NCI-H510A treated with DMSO at 0.1 percent for 48 hours (cell line): ENCODE data around the gene KIDINS220.
"Not testable (repeated sequence)": the region's sequence is repeated elsewhere in the genome, so short reads cannot be mapped to it uniquely, and the experiment has no call there.

Source experiments
- DNase-seq: peaks from one replicate; lab custom pipeline; 2025; lab: John Stamatoyannopoulos, UW

The KIDINS220 gene

DNA sequence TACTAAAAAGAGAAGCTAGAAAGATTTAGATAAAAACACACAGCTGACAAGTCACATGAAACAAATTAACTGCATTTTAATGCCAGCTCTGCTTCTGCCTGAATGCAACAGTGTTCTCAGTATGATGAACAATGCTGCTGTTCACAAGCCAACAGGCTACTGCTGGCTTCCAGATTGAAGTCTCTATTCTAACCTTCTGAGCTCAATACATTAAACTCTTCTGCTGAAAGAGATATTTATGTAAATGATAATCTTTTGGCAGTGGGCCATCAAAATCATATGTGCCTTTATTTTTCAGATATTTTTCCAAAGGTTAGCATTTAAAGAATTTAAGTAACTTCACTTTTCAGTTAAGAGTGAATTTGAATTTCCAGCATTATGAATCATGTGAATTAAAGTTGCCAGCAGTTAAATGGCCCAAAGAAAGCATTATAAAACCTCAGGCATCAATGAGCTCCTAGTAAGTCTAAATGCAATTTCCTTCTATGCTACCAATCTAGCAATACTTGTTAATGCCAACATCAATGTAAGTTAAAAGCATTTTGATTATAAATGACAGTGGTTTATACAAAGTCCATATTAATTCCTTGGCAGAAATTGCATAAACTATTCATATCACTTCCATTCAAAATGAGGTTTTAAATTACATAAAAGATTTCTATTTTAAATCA is 83.2 kb downstream of the KIDINS220 start:
- DNase-seq: no peak

DNA sequence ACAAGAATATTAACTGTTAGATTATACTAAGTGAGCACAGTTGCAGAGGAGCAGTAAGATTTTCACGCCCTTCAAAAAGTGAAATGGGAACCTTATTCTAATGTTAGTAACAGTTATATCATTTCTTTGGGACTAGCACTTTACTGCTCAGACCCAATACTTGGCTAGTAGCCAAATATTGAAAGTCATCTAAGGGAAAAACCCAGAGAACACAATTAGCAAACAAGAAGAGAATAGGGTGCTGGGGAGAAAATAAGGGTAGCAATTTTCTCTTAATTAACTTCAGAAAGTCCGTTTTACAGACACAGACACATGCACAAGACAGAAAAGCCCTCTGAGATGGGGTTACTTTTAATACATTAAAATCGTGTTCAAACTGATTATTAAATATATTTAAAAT is 83.8 kb downstream of the KIDINS220 start:
- no peak for DNase-seq

DNA sequence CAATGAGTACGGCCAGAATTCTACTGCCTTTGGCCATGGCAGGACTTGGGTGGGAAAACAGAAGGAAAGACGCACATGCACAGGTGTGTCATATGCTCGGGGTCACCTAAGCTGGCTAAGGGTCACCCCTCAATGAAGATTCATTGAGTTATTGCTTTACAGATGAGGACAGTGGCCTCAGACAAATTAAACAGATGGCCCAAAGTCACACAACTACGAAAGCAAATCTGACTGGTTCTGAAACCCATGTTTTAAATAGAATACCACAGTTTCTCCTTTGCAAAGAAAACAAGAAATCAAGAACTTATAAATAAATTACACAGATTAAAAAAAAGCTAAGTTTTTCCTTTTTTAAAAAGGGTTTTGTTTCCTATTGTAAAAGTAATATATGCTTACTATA is 85.0 kb downstream of the KIDINS220 start:
- DNase-seq: no peak

DNA sequence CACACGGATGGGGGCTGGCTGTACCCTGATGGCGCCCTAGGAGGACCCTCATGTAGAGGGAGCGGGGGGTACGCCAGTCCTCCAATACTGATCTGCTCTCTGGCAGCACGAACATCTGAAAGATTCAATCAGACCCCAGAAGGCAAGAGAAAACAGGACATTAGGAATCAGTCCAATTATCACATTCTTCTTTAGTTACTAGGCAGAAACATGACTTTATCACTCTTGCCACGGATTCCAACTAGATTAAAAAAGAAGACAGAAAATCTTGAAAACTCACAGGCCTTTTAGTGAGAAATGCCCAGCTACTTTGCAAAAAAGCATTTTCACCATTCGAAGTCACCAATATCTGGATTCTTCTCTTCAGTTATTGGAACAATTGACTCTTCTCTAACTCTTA is 87.2 kb downstream of the KIDINS220 start:
- DNase-seq: no peak

DNA sequence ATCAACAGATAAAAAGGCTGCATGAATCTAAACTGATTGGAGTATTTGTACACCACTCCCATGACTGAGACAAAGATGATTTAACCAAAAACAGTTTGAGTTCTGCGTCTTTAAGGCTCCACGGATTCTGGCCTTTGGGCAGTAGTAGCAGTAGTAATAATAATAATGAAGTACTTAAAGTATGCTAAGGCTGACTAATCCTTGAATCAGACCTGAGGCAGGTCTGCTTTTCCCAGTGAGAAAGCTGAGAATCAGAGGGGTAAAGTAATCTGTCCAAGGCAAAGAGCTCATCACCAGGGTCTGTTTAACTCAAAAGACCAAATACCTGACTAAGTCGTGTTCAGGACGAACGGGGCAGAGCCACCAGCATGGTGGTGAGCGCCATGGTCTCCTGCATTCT is 94.2 kb downstream of the KIDINS220 start:
- no peak for DNase-seq

DNA sequence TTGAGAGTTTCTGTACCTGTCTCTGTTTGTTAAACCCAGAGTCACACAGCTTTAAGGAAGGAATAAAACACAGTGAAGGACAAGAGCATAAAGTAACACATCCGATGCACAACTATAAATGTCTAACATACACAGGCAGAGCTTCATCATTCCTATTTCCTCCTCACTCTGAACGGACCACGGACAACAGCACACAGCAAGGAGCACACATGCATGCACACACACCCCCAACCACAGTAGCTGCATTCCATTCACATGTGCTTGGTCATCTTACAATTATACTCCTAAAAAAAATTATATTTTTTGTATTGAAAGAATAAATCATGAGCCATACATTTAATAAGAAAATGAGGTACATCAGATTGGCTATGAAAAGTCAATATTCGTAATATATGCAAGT is 97.3 kb downstream of the KIDINS220 start:
- DNase-seq: no peak

DNA sequence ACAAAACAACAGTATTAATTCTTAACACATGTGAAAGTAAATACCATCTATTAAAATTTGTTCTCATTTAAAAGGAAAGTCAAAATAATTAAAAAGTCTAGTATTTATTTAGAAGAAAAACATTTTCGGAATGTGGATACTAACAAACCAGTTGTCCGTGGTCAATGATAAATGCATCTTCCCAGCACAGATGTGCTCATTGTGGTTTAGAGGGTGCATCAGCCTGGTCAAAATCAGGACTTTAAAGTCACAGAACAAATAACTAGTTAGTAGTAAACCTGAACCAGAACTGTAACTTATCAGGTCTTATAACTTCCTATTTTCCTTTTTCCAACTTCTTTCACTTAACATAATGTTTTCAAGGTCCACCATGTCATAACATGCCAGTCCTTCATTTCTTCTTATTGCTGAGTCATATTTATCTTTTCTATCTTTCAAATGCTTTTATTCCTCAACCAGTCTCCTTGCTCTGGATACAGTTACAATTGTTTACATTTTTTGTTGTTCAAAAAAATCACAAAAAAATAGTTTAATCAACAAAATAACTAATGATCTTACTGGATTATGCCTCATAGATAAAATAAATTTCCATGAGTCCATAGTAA is 99.7 kb downstream of the KIDINS220 start:
- no peak for DNase-seq

DNA sequence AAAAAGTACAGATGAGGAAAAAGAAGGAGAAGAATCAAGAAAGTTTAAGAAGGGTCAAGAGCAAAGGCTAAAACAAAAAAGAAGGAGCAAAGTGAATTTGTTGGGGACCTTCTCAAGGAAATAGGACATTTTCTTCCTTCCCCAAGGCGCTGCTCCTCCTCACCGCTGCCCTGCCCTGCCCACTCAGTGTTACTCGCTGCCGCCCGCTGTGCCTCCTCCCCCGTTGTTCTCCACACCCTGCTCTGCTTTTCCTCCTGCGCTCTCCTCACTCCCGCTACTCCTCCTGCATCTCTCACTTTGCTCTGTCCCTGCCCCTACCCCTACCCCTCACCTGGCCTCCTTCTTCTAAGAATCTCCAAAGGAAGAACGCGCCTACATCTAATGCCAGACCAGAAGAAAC is 104.8 kb downstream of the KIDINS220 start:
- DNase-seq: no peak

DNA sequence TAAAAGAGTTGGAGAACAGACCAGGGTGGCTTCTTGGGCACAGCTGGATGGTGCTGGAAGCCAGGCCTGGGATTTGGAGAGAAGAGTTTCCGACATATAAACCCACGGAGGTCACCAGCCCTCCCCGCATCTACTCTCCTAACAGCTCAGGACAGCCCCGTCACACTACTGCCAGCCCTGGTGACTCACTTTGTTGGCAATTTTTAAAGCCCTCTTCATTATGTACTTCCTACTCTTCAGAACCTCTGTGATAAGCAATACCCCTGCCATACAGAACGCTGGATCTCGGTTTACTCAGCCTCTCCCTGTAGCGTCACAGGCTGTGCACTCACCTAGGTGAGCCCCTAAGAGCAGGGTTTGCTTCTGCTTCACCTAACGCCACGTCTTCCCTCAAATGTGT is 107.5 kb downstream of the KIDINS220 start:
- no peak for DNase-seq

DNA sequence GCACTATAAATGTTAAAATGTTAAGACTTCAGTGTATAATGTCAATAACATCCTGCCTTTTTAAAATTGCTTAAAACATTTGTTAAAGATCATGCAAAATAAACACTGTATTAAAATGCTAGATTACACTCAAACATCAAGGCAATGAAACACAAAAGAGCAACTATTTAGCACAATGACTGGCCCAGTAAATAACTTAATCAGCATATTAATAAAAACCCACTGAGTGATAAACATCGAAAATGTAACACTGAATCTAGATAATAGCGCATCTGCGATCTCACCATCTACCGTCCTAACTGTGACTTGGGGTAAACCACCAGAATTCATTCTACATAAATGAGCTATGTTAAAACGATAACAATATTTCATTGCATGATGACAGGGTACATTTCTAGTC is 108.3 kb downstream of the KIDINS220 start:
- not testable (repeated sequence) for DNase-seq

DNA sequence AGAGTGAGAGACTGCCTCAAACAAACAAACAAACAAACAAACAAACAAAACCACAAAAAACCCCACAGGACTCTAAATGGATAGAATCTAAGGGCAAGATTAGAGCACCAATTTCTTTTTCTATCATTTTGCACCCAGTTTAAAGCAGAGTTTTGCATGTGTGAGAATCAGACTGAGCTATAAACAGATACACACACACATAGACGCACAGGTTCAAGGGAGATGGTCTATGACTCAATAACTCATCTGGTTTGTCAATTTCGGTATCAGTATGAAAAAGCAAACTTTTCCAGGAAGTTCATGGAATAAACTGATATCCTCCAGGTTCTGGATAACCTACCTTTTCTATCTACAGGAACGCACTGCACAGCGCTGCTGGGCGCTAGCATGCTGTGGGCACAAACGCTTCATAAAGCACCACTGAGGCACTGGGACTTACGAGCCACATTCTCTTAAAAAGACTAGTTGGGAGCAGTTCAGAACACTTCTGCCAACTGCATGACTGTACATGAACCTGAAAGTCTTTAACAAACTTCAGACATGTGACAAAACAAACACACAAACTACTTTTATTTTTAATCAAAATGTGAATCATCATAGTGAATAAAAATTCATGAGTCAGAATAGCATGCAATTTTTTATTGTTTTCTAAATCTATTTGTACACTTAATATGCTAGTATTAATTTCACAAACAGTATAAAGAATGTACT is 109.0 kb downstream of the KIDINS220 start:
- DNase-seq: no peak

DNA sequence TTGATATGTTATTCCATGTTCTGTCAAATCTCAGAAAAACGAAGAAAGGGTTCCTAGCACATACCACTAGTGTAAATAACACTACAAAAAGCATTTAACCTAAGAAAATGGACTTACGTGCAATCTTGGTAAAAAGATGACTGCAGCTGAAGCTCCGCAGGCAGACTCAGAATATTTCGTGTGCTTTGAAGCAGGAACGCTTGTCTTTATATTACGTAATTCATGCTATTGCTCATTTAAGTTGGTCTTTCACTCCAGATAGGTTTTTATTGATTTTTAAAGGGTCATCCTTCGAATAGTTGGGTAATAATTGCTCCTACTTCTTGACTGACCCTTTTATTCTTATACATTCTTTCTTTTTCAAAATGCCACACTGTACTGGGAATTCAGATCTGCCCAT is 111.6 kb downstream of the KIDINS220 start:
- no peak for DNase-seq

DNA sequence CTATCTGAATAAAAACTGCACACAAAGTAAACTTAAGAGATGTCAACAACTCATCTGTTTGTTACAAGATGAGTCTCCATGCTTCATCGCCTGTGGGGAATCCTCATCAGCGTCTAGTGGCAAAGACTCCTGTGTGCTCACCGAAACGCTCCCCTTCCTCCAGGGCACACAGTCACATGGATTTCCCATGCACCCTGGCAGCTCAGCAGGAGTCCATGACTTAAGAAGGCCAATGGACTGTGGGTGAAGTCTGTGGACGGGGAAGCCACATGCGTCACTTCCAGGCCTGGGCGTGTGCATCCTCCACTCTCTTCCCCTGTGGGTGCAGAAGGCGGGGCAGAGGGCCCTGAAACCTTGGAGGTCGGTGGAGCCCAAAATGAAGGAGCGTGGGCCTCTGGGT is 114.4 kb downstream of the KIDINS220 start:
- DNase-seq: no peak

DNA sequence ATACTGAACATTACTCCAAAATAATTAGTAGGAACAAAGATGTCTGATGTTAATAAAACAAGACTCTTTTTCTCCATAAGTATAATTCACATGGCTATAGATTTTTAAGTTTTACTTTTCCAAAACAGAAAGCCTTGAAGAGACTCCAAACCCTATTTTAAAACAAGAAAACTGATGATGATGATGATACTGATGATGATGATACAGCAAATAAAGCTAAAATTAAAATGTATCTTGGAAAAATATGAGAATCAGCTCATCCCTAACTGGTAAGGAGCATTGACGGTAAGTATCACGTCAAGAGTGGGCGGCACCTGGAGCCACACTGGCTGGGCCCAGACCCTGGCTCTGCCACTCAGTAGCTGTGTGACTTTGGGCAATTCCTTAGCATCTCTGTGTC is 116.0 kb downstream of the KIDINS220 start:
- DNase-seq: no peak

DNA sequence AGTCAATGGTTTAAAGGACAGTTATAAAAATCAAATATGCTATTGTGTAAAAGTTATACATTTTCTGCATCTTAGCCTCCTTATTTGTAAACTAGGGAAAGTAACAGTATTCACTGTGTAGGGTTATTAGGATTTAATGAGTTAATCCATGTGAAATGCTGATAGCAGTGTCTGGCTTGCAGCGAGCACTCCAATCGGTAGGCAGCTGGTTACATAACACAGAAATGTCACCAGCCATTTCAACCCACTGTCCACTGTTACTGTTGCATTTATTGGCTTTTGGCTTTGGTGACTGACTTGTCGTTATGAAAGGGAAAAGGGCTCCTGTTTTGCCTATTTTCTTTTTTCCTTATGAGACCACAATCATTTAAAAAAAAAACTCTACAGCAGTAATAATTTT is 116.7 kb downstream of the KIDINS220 start:
- DNase-seq: no peak

DNA sequence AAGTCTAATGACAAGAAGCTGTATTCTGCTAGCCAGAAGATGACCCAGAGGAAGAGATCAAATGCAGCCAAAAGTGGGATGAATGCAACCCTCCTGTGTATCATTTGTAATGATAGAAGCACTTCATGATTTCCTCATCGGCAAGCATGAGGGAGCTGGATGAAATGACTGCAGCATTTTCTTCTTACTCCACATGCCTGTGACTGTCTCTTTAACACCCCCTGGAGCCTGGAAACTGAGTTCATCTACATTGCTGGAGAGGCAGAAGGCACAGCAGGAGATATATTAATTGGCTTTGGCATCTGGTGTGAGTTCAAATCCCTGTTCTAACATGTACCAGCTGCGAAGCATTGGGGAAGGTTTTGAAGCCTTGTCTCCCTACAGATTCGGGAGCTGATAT is 117.9 kb downstream of the KIDINS220 start:
- no peak for DNase-seq

DNA sequence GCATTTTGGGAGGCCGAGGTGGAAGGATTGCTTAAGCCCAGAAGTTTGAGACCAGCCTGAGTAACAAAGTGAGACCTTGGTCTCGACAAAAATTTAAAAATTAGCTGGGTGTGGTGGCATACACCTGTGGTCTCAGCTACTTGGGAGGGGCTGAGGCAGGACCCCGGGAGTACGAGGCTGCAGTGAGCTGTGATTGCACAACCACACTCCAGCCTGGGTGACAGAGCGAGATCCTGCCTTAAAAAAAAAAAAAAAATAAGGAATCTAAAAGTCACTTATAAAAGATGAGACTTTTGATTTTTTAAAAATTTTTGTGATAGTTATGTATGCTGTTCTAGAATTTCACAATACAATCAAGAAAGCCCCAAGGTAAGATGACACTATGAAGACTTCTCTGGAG is 122.4 kb downstream of the KIDINS220 start:
- no peak for DNase-seq

DNA sequence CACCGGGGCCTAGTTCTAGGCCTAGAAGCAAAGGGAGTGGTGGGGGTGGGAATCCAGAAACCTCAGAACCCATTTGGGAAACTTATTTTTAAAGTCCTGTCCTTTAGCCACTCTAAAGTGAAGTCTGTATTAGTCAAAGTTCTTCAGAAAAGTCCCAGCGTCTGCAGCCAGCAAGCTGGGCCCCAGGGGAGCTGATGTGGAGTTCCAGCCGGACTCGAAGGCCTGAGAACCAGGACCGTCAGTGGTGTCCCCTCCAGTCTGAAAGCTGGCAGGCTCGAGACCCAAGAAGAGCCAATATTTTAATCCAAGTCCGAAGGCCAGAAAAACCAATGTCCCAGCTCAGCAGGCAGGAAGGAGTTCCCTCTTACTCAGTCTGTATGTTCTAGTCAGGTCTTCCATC is 123.1 kb downstream of the KIDINS220 start:
- DNase-seq: no peak

DNA sequence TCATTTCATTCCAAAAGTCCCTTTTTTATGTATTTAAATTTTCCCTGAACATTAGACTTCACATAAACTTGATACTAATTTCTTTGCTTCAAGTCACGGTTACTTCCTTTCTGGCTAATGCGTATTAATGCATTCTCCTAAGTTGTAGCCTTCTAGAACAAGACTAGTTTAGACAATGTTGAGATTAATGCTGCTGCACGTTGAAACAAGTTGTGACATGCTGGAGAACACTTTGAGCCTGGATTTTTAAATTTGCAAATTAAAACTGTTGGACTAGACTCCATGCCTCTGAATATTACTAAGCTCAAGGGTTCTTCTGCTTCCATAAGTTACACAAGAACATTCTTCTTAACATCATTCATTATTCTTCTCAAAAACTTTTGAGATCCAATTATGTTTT is 126.5 kb downstream of the KIDINS220 start:
- no peak for DNase-seq

DNA sequence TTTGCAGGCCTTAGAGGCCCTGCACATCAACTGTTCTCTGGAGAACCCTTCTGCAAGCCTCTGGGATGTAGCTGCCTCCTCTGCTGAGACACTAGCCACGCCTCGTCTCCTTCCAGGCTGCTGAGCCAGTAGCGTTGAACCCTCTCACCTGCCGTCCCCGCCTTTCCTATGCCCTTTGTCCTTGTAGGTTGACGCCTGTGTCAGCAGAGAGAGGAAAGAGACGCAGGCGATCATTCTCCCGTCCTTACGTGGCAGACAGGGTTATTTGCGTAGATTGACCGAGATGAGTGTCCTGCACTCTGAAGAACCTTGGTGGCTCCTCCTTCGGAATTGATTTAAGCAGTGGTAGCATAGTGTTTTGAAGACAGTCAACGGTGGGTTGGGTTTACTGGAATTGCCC is 127.8 kb downstream of the KIDINS220 start:
- DNase-seq: no peak

DNA sequence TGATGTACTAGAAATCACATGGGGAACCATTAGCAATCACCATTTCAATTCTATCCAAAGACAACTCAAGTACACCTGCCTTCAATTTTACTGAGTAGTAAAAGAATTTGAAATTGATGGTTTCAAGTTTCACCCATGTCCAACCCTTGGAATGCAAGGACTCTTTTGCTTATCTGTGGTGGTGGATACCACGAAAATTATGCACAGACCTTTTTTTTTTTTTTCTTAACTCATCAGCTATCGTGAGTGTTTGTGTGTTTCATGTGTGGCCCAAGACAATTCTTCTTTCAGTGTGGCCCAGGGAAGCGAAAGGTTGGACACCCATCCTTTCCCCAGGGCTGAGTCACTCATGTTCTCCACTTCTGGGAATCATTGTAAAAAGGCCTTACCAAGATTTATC is 132.5 kb downstream of the KIDINS220 start:
- no peak for DNase-seq

DNA sequence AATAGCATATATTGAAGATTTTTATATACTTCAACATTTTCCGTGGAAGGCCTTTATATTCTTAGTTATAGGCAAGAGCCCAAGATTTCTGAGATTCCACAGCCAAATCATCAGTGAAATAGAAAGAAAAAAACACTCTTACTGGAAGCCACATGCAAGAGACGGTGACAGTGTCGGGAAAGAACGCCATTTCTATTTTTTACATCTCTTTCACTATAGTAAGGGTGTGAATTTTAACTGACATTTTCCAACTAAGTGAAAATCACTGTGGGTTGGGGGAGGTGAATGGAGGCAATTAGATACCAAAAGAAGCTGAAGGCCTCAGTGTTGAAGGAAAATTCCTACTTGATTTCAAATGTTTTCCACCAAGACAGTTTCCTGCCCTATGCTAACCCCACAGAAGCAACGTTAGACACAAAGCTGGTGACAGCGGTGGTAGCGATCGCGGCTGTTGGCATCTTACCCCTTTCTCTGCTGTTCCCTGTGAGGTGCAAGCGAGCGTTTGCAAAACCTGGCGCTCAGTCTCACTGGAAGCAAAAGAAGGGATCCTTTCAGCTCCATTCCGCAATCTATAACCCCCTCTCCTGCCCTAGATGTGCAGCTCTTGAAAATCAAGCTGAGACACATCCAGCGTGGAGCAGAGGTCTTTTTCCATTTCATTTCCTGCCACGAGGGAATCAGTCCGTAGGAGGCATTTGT is 135.6 kb downstream of the KIDINS220 start:
- DNase-seq: no peak

DNA sequence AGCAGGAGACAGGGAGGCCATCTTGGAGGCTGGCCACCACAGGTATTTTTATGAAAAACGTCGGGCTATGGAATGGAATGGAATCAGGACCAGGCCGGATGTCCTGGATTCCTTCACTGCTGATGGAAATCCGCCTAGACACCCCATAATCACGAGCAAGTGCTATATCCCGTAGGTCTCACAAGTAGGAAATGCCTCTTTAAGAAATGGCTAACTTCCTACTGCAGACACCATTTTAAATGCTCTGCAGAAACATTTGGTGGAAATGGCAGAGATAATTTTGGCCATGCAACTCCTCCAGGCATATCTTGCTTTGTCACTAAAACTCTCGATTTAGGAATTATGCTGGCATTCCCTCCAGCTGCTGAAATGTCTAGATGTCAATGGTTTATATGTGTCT is 137.6 kb downstream of the KIDINS220 start:
- DNase-seq: no peak
